ENCODE measurements around the gene B4GALT2.

B4GALT2 gene

GRCh38 chr1:44030605-44031251, 51.7 kb downstream of the B4GALT2 start:
- no peak for DNase-seq

GRCh38 chr1:44031252-44032169, 52.5 kb downstream of the B4GALT2 start, which contains the start of gene SLC6A9:
Gene SLC6A9 (minus strand): TSS chr1:44031462. CDS start chr1:44024277, 7,185 bp downstream.
- no peak for DNase-seq

- no peak for DNase-seq
These were observed 53.3 kb downstream of the B4GALT2 start for GRCh38 chr1:44032170-44032790.

- DNase-seq, result no peak
These were observed 54.1 kb downstream of the B4GALT2 start for GRCh38 chr1:44033041-44033575.

- no peak for DNase-seq
These were observed 54.7 kb downstream of the B4GALT2 start for GRCh38 chr1:44033756-44034155.

- no peak for DNase-seq
These were observed 55.4 kb downstream of the B4GALT2 start for GRCh38 chr1:44034423-44034822.

- DNase-seq, result no peak
These were observed 56.1 kb downstream of the B4GALT2 start for GRCh38 chr1:44034976-44035716.

- DNase-seq, result no peak
These were observed 56.9 kb downstream of the B4GALT2 start for GRCh38 chr1:44035726-44036408.

GRCh38 chr1:44036409-44037139, 57.6 kb downstream of the B4GALT2 start:
- DNase-seq, result peak; percentile 30

- no peak for DNase-seq
These were observed 58.1 kb downstream of the B4GALT2 start for GRCh38 chr1:44037154-44037553.

GRCh38 chr1:44038876-44039657, 60.1 kb downstream of the B4GALT2 start:
- DNase-seq, result no peak

GRCh38 chr1:44040418-44040817, 61.4 kb downstream of the B4GALT2 start:
- no peak for DNase-seq
